ENCODE results near the gene KCNN2.

The KCNN2 gene

GRCh38 chr5:114361724-114362196 lies at the start of gene KCNN2:
TSS of gene KCNN2 (plus strand) at chr5:114362070. CDS start at chr5:114362140, 70 bp downstream.
- DNase-seq (ENCODE audit: insufficient read length, low spot score) (no peak), FAIRE-seq (no peak)

GRCh38 chr5:114312658-114313057 lies 49.2 kb upstream of the KCNN2 start:
- DNase-seq (ENCODE audit: insufficient read length, low spot score), result no peak
- no peak for FAIRE-seq

GRCh38 chr5:114314061-114314460 lies 47.8 kb upstream of the KCNN2 start:
- DNase-seq (ENCODE audit: insufficient read length, low spot score), result no peak
- no peak for FAIRE-seq

GRCh38 chr5:114316167-114316566 lies 45.7 kb upstream of the KCNN2 start:
- DNase-seq (ENCODE audit: insufficient read length, low spot score) (no peak), FAIRE-seq (no peak)

- no peak for DNase-seq (ENCODE audit: insufficient read length, low spot score)
- FAIRE-seq, result no peak
Observed at GRCh38 chr5:114317751-114318150, 44.1 kb upstream of the KCNN2 start.

GRCh38 chr5:114319236-114319635 lies 42.6 kb upstream of the KCNN2 start:
- DNase-seq (ENCODE audit: insufficient read length, low spot score) (no peak), FAIRE-seq (no peak)

- FAIRE-seq (no peak), DNase-seq (ENCODE audit: insufficient read length, low spot score) (no peak)
Observed at GRCh38 chr5:114319821-114320220, 42.0 kb upstream of the KCNN2 start.

GRCh38 chr5:114324282-114324681 lies 37.6 kb upstream of the KCNN2 start:
- no peak for DNase-seq (ENCODE audit: insufficient read length, low spot score)
- no peak for FAIRE-seq

- DNase-seq (ENCODE audit: insufficient read length, low spot score), result no peak
- no peak for FAIRE-seq
Observed at GRCh38 chr5:114325541-114325940, 36.3 kb upstream of the KCNN2 start.

GRCh38 chr5:114327474-114327873 lies 34.4 kb upstream of the KCNN2 start:
- DNase-seq (ENCODE audit: insufficient read length, low spot score) (no peak), FAIRE-seq (no peak)

GRCh38 chr5:114327987-114328386 lies 33.9 kb upstream of the KCNN2 start:
- no peak for DNase-seq (ENCODE audit: insufficient read length, low spot score)
- FAIRE-seq, result no peak

- no peak for FAIRE-seq
- DNase-seq (ENCODE audit: insufficient read length, low spot score), result no peak
Observed at GRCh38 chr5:114330916-114331531, 30.8 kb upstream of the KCNN2 start.

- no peak for DNase-seq (ENCODE audit: insufficient read length, low spot score)
- no peak for FAIRE-seq
Observed at GRCh38 chr5:114332493-114332892, 29.4 kb upstream of the KCNN2 start.

- no peak for FAIRE-seq
- no peak for DNase-seq (ENCODE audit: insufficient read length, low spot score)
Observed at GRCh38 chr5:114332925-114333324, 28.9 kb upstream of the KCNN2 start.

GRCh38 chr5:114335391-114335790 lies 26.5 kb upstream of the KCNN2 start:
- DNase-seq (ENCODE audit: insufficient read length, low spot score), result no peak
- FAIRE-seq, result no peak

GRCh38 chr5:114339108-114339507 lies 22.8 kb upstream of the KCNN2 start:
- DNase-seq (ENCODE audit: insufficient read length, low spot score) (no peak), FAIRE-seq (no peak)

- DNase-seq (ENCODE audit: insufficient read length, low spot score), result no peak
- FAIRE-seq, result no peak
Observed at GRCh38 chr5:114346181-114346580, 15.7 kb upstream of the KCNN2 start.

GRCh38 chr5:114355086-114355830 lies 6.6 kb upstream of the KCNN2 start:
- DNase-seq (ENCODE audit: insufficient read length, low spot score) (no peak), FAIRE-seq (no peak)

- no peak for DNase-seq (ENCODE audit: insufficient read length, low spot score)
- FAIRE-seq, result no peak
Observed at GRCh38 chr5:114358329-114358728, 3.5 kb upstream of the KCNN2 start.

GRCh38 chr5:114360357-114360756 lies 1.5 kb upstream of the KCNN2 start:
- FAIRE-seq, result no peak
- no peak for DNase-seq (ENCODE audit: insufficient read length, low spot score)

- DNase-seq (ENCODE audit: insufficient read length, low spot score), result no peak
Observed at GRCh38 chr5:114360816-114361723, 800 bp upstream of the KCNN2 start.

More at GRCh38 chr5:114360816-114361723, 800 bp upstream of the KCNN2 start:
- no peak for FAIRE-seq

Data from GM19239 (cell line).